GM19238 (cell line): ENCODE results near the gene SKA2.
A peak's percentile ranks its signal among the peaks of the same experiment; 100 is the strongest.
"Not testable (repeated sequence)": the region's sequence is repeated elsewhere in the genome, so short reads cannot be mapped to it uniquely, and the experiment has no call there.

Experiments used
- DNase-seq: peaks from one replicate; pipeline ENCODE4 v3.0.0; 2011; ENCODE audit warnings: low spot score; ENCODE audit not compliant: insufficient read length

The SKA2 gene, protein sequence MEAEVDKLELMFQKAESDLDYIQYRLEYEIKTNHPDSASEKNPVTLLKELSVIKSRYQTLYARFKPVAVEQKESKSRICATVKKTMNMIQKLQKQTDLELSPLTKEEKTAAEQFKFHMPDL

DNA sequence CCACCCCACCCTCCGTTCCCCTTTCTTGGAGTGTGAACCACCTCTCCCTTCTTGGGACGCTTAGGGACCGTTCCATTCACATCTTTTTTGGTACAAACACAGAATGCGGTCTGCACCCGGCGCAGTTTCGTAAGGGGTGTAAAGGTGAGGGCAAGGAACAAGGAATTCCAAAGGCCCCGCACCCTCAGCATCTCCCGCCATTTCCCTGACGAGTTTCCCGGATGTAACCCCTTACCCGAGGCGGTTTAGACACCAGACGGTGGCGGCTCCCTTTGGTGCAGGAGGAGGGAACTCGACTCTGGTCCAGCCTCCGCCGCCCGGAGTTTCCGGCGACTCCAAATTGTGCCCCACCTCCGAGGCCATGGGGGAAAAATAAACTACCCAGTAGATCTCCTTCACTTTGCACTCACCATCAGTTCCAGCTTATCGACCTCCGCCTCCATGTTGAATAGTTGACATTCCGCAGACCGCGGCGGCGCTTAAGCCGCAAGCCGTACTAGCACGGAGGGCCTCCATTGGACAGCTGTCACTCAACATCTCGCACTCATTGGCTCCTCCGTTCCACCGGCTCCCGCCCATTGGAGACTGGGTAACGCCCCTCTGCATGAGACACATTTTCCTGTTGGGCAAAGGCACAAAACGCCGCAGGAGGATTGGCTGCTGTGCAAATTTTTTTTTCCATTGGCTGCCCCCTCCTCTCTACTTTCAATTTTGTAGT lies at the start of gene SKA2:
Gene SKA2, minus strand, starts transcription at position 466 of the 718 bp plus-strand sequence. Its CDS starts 23 bp downstream, at position 443.
- DNase-seq, result peak; percentile 27

GRCh38 chr17:59202320-59202719 lies 47.3 kb upstream of the SKA2 start:
- DNase-seq, result no peak

- DNase-seq, result no peak
Observed at GRCh38 chr17:59199398-59199797, 44.4 kb upstream of the SKA2 start.

DNA sequence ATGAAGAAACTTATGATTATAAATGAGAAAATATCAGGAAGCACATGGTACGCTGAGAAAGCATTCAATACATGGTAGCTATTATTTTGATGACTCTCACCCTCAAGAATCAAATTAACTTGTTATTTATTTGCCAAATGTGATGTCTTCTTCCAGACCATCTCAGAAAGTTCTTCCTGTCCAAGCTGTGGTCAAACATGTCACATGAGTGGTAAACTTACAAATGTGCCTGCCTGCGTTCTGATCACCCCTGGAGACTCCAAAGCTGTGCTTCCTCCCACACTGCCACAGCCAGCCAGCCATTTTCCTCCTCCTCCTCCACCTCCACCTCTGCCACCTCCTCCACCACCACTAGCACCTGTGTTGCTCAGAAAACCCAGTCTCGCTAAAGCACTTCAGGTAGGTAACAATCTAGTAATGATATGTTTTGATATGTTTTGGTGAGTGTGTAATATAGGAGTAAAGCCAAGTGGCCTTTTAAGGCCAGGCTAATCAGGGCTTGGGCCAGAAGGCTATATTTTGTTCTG lies 38.4 kb upstream of the SKA2 start:
- DNase-seq, result no peak

- DNase-seq, result no peak
Observed at GRCh38 chr17:59190806-59191205, 35.8 kb upstream of the SKA2 start.

GRCh38 chr17:59186850-59187249 lies 31.9 kb upstream of the SKA2 start:
- DNase-seq, result no peak

DNA sequence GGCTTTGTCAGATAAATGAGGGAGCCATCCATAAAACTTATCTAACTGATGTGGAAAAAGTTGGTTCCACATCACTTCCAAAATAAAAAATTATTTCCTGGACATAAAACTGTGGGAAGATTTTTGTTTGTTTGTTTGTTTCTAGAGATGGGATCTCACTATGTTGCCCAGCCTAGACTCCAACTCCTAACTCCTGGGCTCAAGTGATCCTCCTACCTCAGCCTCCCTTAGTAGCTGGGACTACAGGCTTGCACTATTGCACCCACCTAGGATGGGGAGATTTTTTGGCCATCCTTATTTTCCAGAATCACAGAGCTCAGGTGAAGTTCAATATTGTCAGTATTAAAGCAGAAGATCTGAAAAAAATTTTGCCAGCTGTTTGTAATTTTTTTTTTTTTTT lies 31.0 kb upstream of the SKA2 start:
- DNase-seq, result no peak

DNA sequence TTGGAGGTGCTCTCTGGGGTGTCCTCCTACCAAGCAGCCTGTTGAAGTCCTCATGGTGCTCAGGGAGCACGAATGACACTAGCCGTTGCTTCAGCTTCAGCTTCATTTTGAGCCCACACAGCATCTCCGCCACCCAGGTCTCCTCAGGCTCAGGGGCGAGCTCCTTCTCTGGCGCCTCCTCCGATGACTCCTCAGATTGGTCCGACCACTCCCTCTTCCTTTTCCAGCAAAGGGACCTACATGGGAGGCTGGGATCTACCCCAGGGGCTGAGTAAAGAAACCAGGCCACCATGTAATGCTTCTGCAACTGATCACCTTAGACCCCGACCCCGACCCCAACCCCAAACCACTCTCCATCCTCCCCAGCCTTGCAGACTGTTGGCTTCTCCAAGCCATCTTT lies 26.5 kb upstream of the SKA2 start:
- DNase-seq, result no peak

GRCh38 chr17:59180626-59181025 lies 25.6 kb upstream of the SKA2 start:
- no peak for DNase-seq

DNA sequence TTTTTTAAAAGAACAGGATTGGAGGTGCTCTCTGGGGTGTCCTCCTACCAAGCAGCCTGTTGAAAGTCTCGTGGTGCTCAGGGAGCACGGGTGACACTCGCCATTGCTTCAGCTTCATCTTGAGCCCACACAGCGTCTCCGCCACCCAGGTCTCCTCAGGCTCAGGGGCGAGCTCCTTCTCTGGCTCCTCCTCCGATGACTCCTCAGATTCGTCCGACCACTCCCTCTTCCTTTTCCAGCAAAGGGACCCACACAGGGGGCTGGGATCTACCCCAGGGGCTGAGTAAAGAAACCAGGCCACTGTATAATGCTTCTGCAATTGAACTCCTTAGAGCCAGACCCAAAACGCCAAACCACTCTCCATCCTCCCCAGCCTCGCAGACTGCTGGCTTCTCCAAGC lies 24.6 kb upstream of the SKA2 start:
- DNase-seq, result not testable (repeated sequence)

DNA sequence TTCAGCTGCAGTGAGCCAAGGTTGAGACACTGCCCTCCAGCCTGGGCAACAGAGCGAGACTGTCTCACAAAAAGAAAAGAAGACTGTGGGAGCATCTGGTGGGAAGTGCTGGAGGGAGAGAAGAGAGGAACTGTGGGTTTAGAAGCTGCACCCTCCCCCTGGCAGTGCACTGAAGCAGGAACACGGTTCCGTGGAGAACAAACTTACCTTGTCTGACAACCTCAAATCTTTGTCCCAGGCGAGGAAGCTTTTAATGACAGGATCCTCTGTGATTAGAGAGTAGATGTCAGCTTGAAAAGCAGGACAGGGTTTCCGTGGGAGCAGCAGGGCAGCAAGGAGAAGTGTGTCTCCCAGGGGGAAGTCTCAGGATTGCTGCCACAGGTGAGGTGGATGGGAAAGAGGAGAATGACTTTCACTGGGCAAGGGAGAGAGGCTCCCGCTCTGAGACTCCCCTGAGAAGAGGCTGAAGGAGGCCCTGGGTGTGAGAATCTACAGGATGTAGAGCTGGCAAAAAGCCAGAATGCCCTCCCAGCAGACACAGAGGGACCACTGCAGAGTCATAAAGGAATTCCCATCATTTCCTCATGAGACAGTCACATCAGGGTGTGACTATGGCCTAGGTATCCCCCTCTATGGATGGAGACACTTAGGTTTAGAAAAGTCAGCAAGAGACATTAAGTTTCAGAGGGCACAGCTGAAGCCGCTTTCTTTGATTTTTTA lies 23.4 kb upstream of the SKA2 start:
- DNase-seq, result no peak

GRCh38 chr17:59175076-59175475 lies 20.1 kb upstream of the SKA2 start:
- DNase-seq, result no peak

- DNase-seq, result no peak
Observed at GRCh38 chr17:59174671-59175070, 19.7 kb upstream of the SKA2 start.

GRCh38 chr17:59172436-59173004 lies 17.5 kb upstream of the SKA2 start:
- no peak for DNase-seq

DNA sequence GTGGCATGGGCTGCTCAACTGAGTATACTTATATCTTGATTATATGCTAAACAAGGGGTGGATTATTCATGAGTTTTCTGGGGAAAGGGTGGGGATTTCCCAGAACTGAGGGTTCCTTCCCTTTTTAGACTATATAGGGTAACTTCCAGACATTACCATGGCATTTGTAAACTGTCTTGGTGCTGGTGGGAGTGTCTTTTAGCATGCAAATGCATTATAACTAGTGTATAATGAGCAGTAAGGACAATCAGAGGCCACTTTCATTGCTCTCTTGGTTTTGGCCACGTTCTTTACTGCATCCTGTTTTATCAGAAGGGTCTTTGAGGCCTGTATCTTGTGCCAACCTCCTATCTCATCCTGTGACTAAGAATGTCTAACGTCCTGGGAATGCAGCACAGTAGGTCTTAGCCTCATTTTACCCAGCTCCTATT lies 12.6 kb upstream of the SKA2 start:
- DNase-seq, result no peak

GRCh38 chr17:59165933-59166342 lies 11.0 kb upstream of the SKA2 start:
- peak; percentile 26 for DNase-seq

- no peak for DNase-seq
Observed at GRCh38 chr17:59161477-59161876, 6.5 kb upstream of the SKA2 start.

GRCh38 chr17:59160157-59161025 lies 5.4 kb upstream of the SKA2 start:
- no peak for DNase-seq

GRCh38 chr17:59155439-59156177 lies 622 bp upstream of the SKA2 start, which contains the start of gene PRR11:
Gene PRR11 (plus strand): TSS chr17:59155746. CDS start chr17:59169753, 14,007 bp downstream.
- DNase-seq, result peak; percentile 69

DNA sequence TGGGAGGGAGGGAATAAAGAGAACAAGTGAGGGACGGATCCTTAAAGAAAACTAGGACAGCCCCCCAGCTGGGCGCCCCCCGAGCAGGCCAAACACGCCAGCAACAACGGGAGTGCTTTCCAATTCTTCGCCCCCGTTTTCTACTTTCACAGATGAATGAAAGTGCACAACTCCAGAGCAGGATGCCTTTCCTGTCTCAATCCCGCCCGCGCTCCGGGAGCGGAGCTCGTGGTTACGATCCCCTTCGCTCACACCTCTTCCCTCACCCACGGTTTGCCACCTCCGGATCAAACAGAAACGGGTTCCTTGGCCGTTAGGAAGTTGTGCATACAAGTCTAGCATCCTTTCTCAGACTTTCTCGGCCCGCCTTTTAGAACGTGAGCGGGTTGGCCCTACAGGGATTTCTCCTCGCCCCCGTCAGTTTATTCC lies 680 bp downstream of the SKA2 start:
- no peak for DNase-seq
